ENCODE data around the gene SPDYA. TPM values are rescaled to one million over a fixed set of nuclear protein-coding genes. Genes with fewer than 3 reads are reported as not detected.

The SPDYA gene
- total RNA-seq, 1 donor from 2014 or later, result 0.92 TPM

DNA sequence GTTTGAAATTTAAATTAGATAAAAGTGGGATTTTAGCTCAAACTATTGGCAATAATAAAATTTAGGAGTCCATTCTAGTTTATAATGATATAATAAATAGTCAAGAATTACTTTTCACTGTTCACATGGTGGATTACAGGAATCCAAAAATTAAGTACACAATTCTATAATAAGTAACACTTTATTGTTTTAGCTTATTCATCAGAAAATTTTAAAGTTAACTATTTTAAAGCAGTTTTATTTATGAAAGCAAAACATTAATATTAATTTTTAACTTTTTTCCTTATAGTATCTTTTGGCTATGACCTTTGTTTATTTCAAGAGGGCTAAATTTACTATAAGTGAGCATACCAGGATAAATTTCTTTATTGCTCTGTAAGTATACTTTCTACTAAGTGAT is 11.4 kb downstream of the SPDYA start:
- intact Hi-C loops (cut with DNase I), result loop anchor here (5.0 to 10.0 kb wide), 2 partner anchors 255 to 373 kb away; no protein-coding TSS in a partner anchor
- DNase-seq (ENCODE audit: low spot score), result no peak

DNA sequence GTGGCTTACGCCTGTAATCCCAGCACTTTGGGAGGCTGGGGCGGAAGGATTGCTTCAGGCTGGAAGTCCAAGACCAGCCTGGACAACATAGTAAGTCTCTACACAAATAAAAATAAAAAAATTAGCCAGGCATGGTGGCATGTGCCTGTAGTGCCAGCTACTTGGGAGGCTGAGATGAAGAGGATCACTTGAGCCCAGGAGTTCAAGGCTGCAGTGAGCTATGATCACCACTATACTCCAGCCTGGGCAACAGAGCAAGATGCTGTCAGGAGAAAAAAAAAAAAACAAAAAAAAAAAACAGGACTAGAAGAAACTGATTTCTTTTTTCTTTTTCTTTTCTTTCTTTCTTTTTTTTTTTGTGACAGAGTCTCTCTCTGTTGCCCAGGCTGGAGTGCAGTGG is 13.6 kb downstream of the SPDYA start:
- DNase-seq (ENCODE audit: low spot score), result no peak
- intact Hi-C loops (cut with DNase I), result loop anchor here (5.0 to 10.0 kb wide), 2 partner anchors 257 to 371 kb away; no protein-coding TSS in a partner anchor

DNA sequence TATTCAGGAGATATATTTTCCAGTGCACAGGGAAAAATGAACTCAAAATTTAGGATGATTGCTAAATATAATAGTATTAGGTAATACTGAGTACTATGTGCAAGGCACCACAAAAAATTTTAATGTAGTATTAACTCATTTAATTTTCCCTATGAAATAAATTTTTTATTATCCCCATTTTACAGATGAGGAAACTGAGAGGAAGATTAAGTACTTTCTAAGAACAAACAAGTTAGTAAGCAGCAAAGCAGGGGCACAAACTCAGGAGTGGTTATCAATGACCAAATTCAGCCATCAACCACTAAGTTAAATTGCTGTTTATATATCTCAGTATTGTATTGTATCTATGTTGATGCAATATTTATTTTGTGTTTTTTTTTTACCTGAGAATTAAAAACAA is 14.2 kb downstream of the SPDYA start:
- DNase-seq (ENCODE audit: low spot score), result no peak
- intact Hi-C loops (cut with DNase I), result loop anchor here (5.0 to 10.0 kb wide), 2 partner anchors 258 to 370 kb away; no protein-coding TSS in a partner anchor

DNA sequence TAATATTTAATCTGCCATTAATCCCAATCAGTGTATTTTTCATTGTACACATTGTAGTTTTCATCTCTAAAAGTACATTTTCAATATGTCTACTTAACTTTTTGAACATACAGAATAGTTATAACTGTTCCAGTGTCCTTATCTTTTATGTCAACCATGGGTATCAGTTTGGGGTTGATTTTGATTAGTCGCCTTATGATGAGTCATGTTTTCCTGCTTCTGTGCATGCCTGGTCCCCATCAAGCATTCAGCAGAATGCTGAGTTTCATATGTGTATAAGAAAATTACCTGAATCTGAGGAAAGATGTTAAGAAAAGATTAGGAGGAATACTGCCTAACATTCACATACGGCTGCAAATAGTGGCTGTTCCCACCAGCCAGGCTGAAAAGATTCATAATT is 17.7 kb downstream of the SPDYA start:
- intact Hi-C loops (cut with DNase I), result loop anchor here (10.0 kb wide), 1 partner anchor 366 kb away; no protein-coding TSS in a partner anchor

DNA sequence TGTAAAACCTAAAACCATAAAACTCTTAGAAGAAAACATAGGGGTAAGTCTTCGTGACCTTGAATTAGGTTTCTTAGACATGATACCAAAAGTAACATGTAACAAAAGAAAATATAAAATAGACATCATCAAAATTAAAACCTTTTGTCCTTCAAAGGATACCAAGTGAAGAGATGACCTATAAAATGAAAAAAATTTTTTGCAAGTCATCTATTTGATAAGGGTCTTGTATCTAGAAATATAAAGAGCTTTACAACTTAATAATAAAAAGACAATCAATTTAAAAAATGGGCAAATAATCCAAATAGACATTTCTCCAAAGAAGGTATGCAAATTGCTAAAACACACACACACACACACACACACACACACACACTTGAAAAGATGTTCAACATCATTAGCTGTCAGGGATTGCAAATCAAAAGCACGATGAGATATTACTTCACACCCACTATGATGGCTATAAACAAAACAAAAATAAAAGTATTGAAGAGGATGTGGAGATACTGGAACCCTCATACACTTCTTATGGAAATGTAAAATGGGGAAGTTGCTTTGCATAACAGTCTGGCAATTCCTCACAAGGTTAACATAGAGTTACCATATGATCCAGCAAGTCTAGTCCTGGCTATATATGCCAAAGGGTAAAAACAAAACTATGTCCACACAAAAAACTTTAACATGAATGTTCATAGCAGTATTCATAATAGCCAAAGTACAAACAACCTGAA is 23.3 kb downstream of the SPDYA start:
- no peak for DNase-seq (ENCODE audit: low spot score)
- intact Hi-C loops (cut with DNase I), result no loop called here

More for the DNA sequence above, 17.7 kb downstream of the SPDYA start:
- no peak for DNase-seq (ENCODE audit: low spot score)

DNA sequence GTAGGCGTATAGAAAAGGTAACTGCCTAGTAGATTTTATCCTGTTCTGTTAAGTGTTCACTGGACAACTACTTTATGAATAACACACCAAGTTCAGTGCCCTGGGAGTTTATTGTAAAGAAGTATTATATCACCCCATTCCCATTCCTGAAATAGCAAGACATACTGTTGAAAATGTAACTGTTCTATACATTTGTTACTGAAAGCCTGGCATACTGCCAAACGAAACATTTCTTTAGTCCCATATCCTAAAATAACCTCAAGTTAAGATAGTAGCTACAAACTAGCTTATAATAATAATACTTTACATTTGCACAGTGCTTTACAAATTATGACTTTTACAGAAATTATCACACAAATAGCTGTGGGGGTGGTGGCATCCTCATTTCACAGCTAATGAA is 25.1 kb downstream of the SPDYA start:
- no peak for DNase-seq (ENCODE audit: low spot score)
- intact Hi-C loops (cut with DNase I), result no loop called here

DNA sequence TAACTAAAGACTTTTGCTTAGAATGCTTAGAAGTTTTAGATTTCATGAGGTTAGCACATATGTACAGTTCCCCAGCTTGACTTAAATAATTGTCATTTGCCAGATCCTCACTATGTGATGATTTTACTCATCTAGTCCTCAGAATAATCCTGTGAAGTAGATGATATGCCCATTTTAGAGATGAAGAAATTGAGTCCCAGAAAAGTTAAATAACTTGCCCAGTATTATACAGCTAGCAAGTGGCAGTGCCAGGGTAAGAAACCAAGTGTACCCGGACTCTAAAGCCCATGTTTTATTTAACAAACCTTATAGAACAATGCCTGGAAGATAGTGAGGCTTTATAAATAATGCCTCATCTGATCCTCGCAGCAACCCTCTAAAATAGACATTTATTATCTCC is 28.3 kb downstream of the SPDYA start:
- intact Hi-C loops (cut with DNase I), result no loop called here

DNA sequence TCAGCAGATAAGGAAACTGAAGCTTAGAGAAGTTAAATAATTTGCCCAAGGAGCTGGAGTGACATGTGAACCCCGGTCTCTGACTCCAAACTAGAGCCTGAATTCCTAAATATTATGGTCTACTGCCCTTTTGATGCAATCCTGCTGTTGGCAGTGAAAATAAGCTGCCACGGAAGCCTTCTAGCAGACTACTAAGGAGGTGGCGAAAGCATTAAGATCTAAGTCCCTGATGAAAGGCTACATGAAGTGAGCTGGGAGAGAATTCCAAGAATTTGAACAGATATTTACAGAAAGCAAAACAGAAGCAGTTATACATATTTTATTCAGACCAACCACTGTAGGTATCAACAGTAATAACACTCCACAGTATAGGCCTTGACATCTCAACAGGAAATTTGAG is 31.4 kb downstream of the SPDYA start:
- no peak for DNase-seq (ENCODE audit: low spot score)
- intact Hi-C loops (cut with DNase I), result no loop called here

More for the DNA sequence above, 28.3 kb downstream of the SPDYA start:
- DNase-seq (ENCODE audit: low spot score), result no peak

DNA sequence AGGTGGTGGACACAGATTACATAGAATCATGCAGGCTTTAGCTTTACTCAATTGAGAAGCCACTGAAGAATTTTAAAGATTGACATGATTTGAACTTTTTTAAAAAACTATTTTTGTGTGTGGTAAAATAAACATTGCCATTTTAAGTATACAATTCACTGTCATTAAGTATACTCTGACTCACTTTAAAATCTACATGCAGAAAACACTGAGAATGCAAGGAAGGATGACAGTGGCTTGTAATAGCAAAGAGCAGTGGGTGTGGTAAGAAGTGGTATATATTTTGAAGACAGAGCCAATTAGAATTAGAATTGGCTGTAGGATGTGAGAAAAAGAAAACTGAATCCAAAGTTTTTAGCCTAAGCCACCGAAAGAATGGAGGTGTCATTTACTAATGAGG is 44.6 kb downstream of the SPDYA start:
- DNase-seq (ENCODE audit: low spot score), result no peak
- intact Hi-C loops (cut with DNase I), result no loop called here

DNA sequence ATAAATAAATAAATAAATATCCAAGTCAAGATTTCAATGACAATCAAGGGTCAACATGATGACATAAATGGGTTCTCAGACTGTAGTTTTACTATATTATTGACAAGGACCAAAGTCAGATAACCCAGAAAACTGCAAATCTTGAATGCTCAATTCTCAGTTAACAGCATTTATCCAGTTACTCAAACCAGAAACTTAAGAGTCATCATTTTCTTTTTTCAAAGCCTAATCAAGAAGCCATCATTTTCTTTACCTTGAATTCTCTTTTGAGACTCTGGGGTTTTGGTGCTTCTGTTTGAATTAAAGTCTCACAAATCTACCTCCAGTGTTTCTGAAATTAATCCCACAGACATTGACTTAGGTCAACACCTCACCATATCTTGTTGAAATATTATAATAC is 45.3 kb downstream of the SPDYA start:
- intact Hi-C loops (cut with DNase I), result no loop called here
- DNase-seq (ENCODE audit: low spot score), result no peak

DNA sequence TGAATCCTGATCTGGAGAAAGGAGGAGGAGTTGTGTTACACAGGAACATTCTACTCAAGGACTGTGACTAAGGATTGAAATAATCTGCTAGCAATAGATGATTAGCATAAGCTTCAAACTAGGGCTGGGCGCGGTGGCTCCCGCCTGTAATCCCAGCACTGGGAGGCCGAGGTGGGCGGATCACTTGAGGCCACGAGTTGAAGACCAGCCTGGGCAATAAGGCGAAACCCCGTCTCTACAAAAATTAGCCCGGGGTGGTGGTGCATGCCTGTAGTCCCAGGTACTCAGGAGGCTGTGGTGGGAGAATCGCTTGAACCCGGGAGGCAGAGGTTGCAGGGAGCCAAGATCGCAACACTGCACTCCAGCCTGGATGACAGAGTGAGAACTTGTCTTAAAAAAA is 58.0 kb downstream of the SPDYA start:
- intact Hi-C loops (cut with DNase I), result no loop called here
- no peak for DNase-seq (ENCODE audit: low spot score)

DNA sequence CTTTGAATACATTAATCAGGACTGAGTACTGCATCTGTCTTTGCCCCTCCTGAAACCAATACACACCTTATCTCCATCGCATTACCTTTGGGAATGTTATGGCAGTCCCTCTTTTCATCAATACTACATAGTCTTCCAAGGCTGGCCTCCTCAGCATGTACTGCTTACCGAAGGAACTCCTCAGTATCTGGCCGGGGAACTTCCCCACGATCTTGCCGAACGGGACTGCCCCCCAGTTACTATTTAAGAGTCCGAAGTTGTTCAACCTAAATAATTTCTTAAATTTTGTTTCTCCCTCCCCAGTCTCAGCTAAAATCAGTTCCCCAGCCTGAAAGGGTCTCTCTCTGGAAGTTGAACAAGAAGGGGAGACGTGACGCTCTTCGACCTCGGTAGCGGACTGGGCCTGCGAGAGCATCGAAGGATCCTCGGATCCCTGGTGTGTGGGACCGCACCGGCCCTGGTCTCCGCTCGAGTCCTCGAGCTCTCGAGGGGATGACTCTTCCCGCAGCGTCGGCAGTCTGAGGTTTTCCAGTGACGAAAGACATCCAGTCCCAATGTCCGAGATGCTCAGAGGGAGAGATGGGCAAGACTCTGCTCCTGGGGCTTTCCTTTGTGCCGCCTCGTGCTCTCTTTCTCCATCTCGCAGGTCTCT is 59.0 kb downstream of the SPDYA start:
- DNase-seq (ENCODE audit: low spot score), result no peak
- intact Hi-C loops (cut with DNase I), result loop anchor here (1.0 kb wide), 1 partner anchor 25 kb away; the partner anchor contains the start of gene WDR43

DNA sequence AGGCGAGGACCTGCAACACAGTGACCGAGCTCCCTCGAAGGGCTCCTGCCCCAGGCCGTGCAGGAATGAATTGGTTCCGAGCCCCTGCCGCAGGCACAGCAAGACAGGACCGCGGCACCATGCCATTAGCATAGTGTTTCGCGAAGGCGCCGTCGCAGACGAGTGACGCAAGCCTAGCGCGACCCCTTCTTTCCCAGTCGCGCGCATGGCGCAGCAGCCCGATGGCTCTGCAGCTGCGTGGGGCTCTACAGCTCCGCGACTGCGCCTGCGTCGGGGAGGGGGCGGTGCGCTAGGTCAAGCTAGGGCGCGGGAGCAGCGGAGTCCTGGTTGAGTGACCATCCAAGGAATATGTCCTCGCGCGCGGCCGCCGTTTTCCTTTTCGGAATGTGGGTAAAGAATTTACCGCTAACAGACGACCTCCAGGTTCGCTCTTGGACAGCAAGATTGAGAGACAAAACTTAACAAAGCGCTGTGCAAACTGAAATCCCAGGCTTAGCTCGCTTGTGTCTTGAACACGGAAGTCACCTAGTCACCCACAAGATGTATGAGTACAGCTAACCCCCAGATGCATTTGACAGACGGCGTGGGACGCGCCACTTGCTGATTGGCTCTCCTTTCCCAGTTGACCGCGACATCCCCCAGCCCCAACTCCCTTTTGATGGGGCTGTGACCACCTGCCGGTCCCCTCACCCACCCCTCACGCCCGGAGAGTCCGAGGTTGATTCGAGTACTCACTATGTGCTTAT is 59.7 kb downstream of the SPDYA start, which contains the start of gene TRMT61B:
TSS of gene TRMT61B (minus strand) at position 164 of the 746 bp plus-strand sequence. CDS start at position 132, 32 bp downstream.
- intact Hi-C loops (cut with DNase I), result loop anchor here (1.0 kb wide), 1 partner anchor 24 kb away; the partner anchor contains the start of gene WDR43

DNA sequence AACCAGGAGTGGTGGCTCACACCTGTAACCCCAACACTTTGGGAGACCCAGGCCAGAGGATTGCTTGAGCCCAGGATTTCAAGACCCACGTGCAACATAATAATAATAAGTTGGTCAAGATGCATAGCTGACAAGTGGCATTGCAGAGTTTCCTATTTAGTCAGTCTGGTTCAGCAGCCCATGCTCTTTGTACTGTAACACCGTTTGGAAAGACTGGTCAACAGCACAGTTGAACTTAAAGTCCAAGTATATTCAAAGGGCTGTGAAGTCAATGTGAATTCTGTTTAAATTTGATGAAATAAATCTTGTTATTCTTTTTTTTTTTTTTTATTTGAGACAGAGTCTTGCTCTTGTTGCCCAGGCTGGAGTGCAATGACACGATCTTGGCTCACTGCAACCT is 61.0 kb downstream of the SPDYA start:
- DNase-seq (ENCODE audit: low spot score), result no peak
- intact Hi-C loops (cut with DNase I), result no loop called here

More for the DNA sequence above, 59.7 kb downstream of the SPDYA start, which contains the start of gene TRMT61B:
- DNase-seq (ENCODE audit: low spot score), result peak; percentile 97

DNA sequence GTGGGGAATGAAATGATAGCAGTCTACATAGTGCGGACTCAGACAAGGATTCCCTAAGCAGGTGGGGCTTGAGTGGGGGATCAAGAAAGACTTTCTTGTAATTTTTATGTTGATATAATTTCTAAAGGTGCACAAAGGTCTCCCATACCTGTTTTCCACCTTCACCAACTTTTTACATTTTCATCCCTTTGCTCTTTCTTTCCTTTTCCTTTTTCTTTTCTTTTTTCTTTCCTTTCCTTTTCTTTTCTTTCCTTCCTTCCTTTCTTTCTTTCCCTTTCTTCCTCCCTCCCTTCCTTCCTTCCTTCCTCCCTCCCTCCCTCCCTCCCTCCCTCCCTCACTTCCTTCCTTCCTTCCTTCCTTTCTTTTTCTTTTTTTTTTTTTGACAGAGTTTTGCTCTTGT is 69.6 kb downstream of the SPDYA start:
- no peak for DNase-seq (ENCODE audit: low spot score)
- intact Hi-C loops (cut with DNase I), result no loop called here

DNA sequence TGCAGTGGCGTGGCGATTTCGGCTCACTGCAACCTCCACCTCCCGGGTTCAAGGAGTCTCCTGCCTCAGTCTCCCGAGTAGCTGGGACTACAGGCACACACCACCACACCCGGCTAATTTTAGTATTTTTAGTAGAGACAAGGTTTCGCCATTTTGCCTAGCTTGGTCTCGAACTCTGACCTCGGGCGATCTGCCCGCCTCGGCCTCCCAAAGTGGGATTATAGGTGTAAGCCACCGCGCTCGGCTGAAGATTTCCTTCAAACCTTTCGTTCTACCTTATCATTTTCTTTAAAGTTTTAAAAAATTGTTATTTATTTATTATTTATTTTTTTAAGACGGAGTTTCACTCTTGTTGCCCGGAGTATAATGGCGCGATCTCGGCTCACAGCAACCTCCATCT is 82.9 kb downstream of the SPDYA start:
- intact Hi-C loops (cut with DNase I), result loop anchor here (10.0 kb wide), 3 partner anchors 139 to 329 kb away; partner anchors contain the start of gene PPP1CB
- no peak for DNase-seq (ENCODE audit: low spot score)

DNA sequence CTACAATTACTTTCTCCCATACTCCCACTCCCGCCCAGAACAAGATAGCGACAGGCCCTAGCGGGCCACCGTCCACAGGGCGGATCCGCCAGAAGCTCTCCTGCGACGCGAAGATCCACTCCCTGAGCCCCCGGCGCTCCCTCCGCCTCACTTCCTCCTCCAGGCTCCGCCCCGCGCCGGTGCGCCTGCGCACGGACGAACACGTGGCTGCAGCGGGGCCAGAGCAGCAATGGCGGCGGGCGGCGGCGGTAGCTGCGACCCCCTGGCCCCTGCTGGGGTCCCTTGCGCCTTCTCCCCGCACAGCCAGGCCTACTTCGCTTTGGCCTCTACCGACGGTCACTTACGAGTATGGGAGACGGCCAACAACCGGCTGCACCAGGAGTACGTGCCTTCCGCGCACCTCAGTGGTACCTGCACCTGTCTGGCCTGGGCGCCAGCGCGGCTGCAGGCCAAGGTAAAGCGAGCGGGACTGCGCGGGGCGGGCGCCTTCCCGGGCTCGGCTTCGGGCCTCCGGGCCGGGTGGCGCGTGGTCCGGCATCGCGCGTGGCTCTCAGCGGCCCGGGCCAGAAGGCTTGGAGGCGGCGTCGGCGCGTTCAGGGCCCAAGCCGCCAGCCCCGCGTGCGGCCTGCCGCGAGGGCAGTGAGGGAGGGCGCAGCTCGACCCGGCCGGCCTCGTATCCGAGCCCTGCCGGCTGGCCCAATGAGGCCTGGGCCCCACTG is 84.0 kb downstream of the SPDYA start, which contains the start of gene WDR43:
TSS of gene WDR43 (plus strand) at position 198 of the 719 bp plus-strand sequence. CDS start at position 230, 32 bp downstream.
- DNase-seq (ENCODE audit: low spot score), result peak; percentile 99
- intact Hi-C loops (cut with DNase I), result loop anchor here (1.0 to 10.0 kb wide), 4 partner anchors 24 to 330 kb away; partner anchors contain the start of genes PPP1CB and TRMT61B

DNA sequence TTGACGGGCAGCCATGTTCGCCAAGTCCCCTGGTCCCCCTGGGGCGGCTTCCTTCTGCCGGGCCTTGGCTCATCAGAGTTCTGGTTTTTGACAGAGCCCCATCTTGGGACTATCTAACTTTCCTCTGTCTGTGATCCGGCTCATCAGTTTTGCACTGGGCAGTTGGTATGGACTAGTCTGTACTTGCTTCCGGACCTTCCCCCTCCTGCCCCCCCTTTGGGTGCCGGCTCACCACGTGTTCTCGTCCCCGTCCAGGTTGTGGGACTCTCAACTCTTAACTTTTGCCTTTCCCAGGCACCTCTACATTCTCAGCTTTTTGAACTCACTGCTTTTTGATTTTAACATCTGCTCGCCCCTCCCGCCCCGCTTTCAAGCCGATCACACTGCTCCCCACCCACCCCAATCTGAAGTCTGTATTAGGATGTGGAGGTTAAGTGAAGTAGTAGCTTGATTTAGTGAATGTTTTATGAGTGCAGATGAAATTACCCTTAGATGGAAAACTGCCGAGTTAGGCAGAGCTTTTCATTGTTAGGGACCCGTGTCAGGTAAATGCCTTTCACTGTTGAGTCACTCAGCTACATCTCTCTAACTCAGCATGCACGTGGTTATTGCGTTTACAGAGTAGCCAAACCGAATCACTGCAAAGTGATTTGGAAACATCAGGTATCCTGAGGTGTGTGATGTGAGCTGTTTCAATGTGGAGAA is 84.7 kb downstream of the SPDYA start:
- peak; percentile 75 for DNase-seq (ENCODE audit: low spot score)
- intact Hi-C loops (cut with DNase I), result loop anchor here (10.0 kb wide), 3 partner anchors 141 to 331 kb away; partner anchors contain the start of gene PPP1CB
